Heart left ventricle (tissue), 13 donors: ENCODE measurements around the gene OGFOD3.

Source experiments
- POLR2A ChIP-seq, 2 donors: fragments of 450-650 bp; IDR thresholded peaks; one replicate each; pipeline ENCODE4 v1.6.1; 2017; ENCODE audit warnings: antibody characterized with exemption in 2 of 2, mild to moderate bottlenecking in 2 of 2, moderate library complexity in 2 of 2
- TF ChIP-seq, protein P1 (sequence below), 12 donors: fragments of 200-600 bp; sonication (generic) in 4 of 12; IDR thresholded peaks; one replicate each; pipeline versions ENCODE4 v1.5.0 to v1.8.0; 2018 to 2022; ENCODE audit warnings: antibody characterized with exemption in 12 of 12, mild to moderate bottlenecking in 5 of 12
- donor health status: ischemic (EF 13 %, LVEDD 7.1; RV severe dilation, severe dysfunction).
- donor health status: DM: no; HTN: yes; CAD: no.
- donor health status: DM: no; HTN: no; CAD: no.
- donor health status: ischemic (EF 25% LVEDD 6.9; RV normal size, moderate dysfunction).
- donor health status: ischemic (EF 25% LVEDD 5.7; RV mildly dilated, moderate dysfunction).
- donor health status: ischemic (EF 35%, LVEDD 5.7; RV mildly dilated, moderate dysfunction).
- donor health status: nonischemic (EF 11% LVEDD 7.7; RV severe dilation, severe dysfunction).
- donor health status: DM: yes; HTN: yes; CAD: no.
- donor health status: PGD.
- donor health status: ischemic (EF 29% LVEDD 5.4; RV normal size, mild dysfunction).
- donor health status: nonischemic (EF 23%, LVEDD 6.1; RV moderate dilation, normal function).

DNA sequence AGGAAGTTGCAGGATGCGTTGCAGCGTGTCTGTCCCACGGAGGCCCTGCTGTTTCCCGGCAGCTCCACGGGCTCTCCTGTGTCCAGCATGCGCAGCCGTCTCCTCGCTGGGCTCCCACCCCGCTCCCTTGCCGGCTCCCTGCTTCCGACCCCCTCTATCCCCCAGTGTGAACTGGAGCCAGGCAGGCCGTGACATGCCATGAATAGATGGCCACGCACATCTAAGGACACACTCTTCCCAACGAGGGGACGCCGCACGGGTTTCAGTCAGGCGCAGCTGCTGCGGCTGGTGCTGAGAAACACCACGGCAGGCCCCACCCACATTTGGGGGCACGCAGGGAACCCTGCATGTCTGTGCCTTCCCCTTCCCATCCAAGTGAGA is 9.5 kb downstream of the OGFOD3 start:
- TF ChIP-seq, protein P1, sequence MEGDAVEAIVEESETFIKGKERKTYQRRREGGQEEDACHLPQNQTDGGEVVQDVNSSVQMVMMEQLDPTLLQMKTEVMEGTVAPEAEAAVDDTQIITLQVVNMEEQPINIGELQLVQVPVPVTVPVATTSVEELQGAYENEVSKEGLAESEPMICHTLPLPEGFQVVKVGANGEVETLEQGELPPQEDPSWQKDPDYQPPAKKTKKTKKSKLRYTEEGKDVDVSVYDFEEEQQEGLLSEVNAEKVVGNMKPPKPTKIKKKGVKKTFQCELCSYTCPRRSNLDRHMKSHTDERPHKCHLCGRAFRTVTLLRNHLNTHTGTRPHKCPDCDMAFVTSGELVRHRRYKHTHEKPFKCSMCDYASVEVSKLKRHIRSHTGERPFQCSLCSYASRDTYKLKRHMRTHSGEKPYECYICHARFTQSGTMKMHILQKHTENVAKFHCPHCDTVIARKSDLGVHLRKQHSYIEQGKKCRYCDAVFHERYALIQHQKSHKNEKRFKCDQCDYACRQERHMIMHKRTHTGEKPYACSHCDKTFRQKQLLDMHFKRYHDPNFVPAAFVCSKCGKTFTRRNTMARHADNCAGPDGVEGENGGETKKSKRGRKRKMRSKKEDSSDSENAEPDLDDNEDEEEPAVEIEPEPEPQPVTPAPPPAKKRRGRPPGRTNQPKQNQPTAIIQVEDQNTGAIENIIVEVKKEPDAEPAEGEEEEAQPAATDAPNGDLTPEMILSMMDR (IDR thresholded peaks at IDR 0.05) = no peak
- no peak for TF ChIP-seq POLR2A (IDR thresholded peaks at IDR 0.05)
